Erythroblast (primary cell): Measurements from ENCODE around the gene SRPX2.

ENCODE experiments used
- GATA1 ChIP-seq: IDR thresholded peaks from 2 replicates; pipeline ENCODE4 v1.6.1; 2011; ENCODE audit warnings: low read depth, mild to moderate bottlenecking, control low read depth, low read length, moderate library complexity
- POLR2A ChIP-seq: IDR thresholded peaks from 2 replicates; pipeline ENCODE4 v1.6.1; 2011; ENCODE audit warnings: mild to moderate bottlenecking, low read length

DNA sequence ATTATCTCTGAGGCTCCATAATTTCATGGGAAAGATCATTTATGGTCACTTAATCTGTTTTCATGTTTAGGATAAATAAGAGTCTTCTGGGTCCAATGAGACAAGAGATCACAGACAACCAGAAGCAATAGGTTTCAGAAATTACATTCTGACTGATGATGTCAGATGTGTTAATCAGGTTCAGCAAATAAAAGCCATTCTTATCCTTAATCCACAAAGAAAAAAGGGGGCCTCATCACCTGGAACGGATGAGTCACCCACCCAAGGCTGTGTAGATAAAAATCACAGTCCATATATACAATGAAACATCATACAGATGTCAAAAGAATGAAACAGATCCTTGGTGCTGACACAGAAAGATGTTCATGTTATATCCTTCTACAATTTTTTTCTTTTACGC, 51.3 kb downstream of the SRPX2 start:
- TF ChIP-seq POLR2A (no peak), GATA1 (no peak)
